K562 (cell line): Measurements from ENCODE around the gene PCK2. TPM values are rescaled to one million over a fixed set of nuclear protein-coding genes. Genes with fewer than 3 reads are reported as not detected.

Source experiments
- ARID4B ChIP-seq: sonication (generic); formaldehyde crosslinking; IDR thresholded peaks from 2 replicates; pipeline ENCODE4 v1.8.0; 2022; ENCODE audit warnings: mild to moderate bottlenecking, missing genetic modification reagents
- CHAMP1 ChIP-seq: fragments of 450-650 bp; IDR thresholded peaks from 2 replicates; pipeline ENCODE4 v1.6.1; 2016; ENCODE audit warnings: mild to moderate bottlenecking
- DMBX1 ChIP-seq: fragments of 250-450 bp; sonication (Bioruptor Pico); IDR thresholded peaks from 2 replicates; pipeline ENCODE4 v1.8.0; 2022; ENCODE audit warnings: inconsistent platforms, mild to moderate bottlenecking, moderate library complexity, borderline replicate concordance
- DPF2 ChIP-seq: fragments of 450-650 bp; IDR thresholded peaks from 2 replicates; pipeline ENCODE4 v1.6.1; 2016
- EGR1 ChIP-seq: fragments of 450-650 bp; conservative IDR thresholded peaks from 2 replicates; pipeline ENCODE4 v1.6.1; 2017; ENCODE audit warnings: mild to moderate bottlenecking
- GABPB1 ChIP-seq: sonication (generic); formaldehyde crosslinking; IDR thresholded peaks from 2 replicates; pipeline ENCODE4 v1.8.0; 2022; ENCODE audit warnings: mild to moderate bottlenecking, missing genetic modification reagents
- KLF16 ChIP-seq: IDR thresholded peaks from 2 replicates; pipeline ENCODE4 v1.6.1; 2016; ENCODE audit warnings: antibody characterized with exemption
- PHF8 ChIP-seq: fragments of 200-600 bp; sonication (generic); IDR thresholded peaks from 2 replicates; pipeline ENCODE4 v1.6.1; 2012; ENCODE audit warnings: mixed run types, mild to moderate bottlenecking, inconsistent platforms, low read length, moderate library complexity, borderline replicate concordance
- PML ChIP-seq: IDR thresholded peaks from 2 replicates; pipeline ENCODE4 v1.6.1; 2012; ENCODE audit warnings: low read length, inconsistent platforms
- POLR3G ChIP-seq: IDR thresholded peaks from 2 replicates; pipeline ENCODE4 v1.6.1; 2011; ENCODE audit not compliant: insufficient read length, insufficient replicate concordance; ENCODE audit errors: extremely low read depth
- RB1 ChIP-seq: fragments of 450-650 bp; IDR thresholded peaks from 2 replicates; pipeline ENCODE4 v1.6.1; 2017; ENCODE audit warnings: low read depth, mild to moderate bottlenecking
- RBFOX2 ChIP-seq: fragments of 200-400 bp; formaldehyde crosslinking; IDR thresholded peaks from 2 replicates; pipeline ENCODE4 v1.6.1; 2017; ENCODE audit warnings: low read depth, mild to moderate bottlenecking, low read length, moderate library complexity
- SFPQ ChIP-seq: fragments of 200-400 bp; formaldehyde crosslinking; IDR thresholded peaks from 2 replicates; pipeline ENCODE4 v1.6.1; 2017; ENCODE audit warnings: mild to moderate bottlenecking, low read depth, low read length, moderate library complexity
- SIN3A ChIP-seq, 2 experiments: fragments of 150-350 bp in 1 of 2; IDR thresholded peaks; 2 replicates each; pipeline ENCODE4 v1.6.1; 2011 to 2016; ENCODE audit warnings: borderline replicate concordance in 2 of 2, low read depth in 2 of 2, low read length in 2 of 2, mild to moderate bottlenecking in 2 of 2, moderate library complexity in 2 of 2; ENCODE audit not compliant: control insufficient read depth in 1 of 2
- SP1 ChIP-seq: sonication (generic); formaldehyde crosslinking; IDR thresholded peaks from 2 replicates; pipeline ENCODE4 v1.8.1; 2022; ENCODE audit warnings: mild to moderate bottlenecking, missing genetic modification reagents
- XRCC5 ChIP-seq: fragments of 200-400 bp; formaldehyde crosslinking; IDR thresholded peaks from 2 replicates; pipeline ENCODE4 v1.6.1; 2017; ENCODE audit warnings: low read depth, mild to moderate bottlenecking, low read length
- polyA plus RNA-seq, 8 experiments: library from polyadenylated mRNA; depleted of rRNA in 4 of 8; stranded (reverse) in 5 of 8; unstranded in 3 of 8; fragments of >200 nt; fragmentation: Nextera tagmentation in 2 of 8; fragmentation: Illumina TruSeq in 1 of 8; extraction: Ambion mirVana in 2 of 8; extraction: Trizol in 1 of 8; gene quantifications; 2 replicates each; pipeline versions ENCODE4 v1.2.1 to v1.2.3, GENCODE V29; 2011 to 2014; ENCODE audit warnings: inconsistent platforms in 1 of 8, missing spikeins in 1 of 8
- total RNA-seq, 7 experiments: library from RNA; depleted of rRNA in 6 of 7; stranded (reverse); fragments of >200 nt in 6 of 7; fragmentation: Illumina TruSeq in 2 of 7; extraction: Trizol in 2 of 7; gene quantifications; 2 replicates each; pipeline versions ENCODE4 v1.2.1 to v1.2.3, GENCODE V29; 2011 to 2021; ENCODE audit warnings: low replicate concordance in 1 of 7

Gene PCK2
- total and polyA plus RNA-seq, 9 of the 15 experiments (the other 6 are each of a cell fraction or from before 2014, with no cell fraction given) = 3.3 to 60.9 (median 30.4) TPM

GRCh38 chr14:24146978-24147760 lies 53.1 kb downstream of the PCK2 start, which contains the start of gene RNF31 (continued):
- TF ChIP-seq DMBX1 (no peak), EGR1 (0 out of 2 replicates have a peak, but pooled peaks have one; percentile 4), DPF2 (no peak), KLF16 (peak; percentile 59; the same call in 1 of the 2 replicates), RBFOX2 (peak; percentile 75), PML (0 out of 2 replicates have a peak, but pooled peaks have one; percentile 30), RB1 (peak; percentile 20; the same call in 1 of the 2 replicates), SIN3A (IDR thresholded peaks at IDR 0.05; ENCODE audit: borderline replicate concordance in 2 of 2, control insufficient read depth in 1 of 2, low read depth in 2 of 2, low read length in 2 of 2) (peak; percentile 19 to 37; a peak in 1 of 4 replicates), SP1 (CRISPR knock-in tag) (peak; percentile 7; the same call in 1 of the 2 replicates), SFPQ (no peak), PHF8 (peak; percentile 60; the same call in 1 of the 2 replicates), ARID4B (0 out of 2 replicates have a peak, but pooled peaks have one; percentile 19), XRCC5 (0 out of 2 replicates have a peak, but pooled peaks have one; percentile 47), GABPB1 (CRISPR knock-in tag) (0 out of 2 replicates have a peak, but pooled peaks have one; percentile 16), POLR3G (no peak), CHAMP1 (no peak)
